HCT116 (cell line): ENCODE results near the gene STAG1. TPM values are rescaled to one million over a fixed set of nuclear protein-coding genes. Genes with fewer than 3 reads are reported as not detected.
"Not testable (repeated sequence)": the region's sequence is repeated elsewhere in the genome, so short reads cannot be mapped to it uniquely, and the experiment has no call there.

Experiments
- ATAC-seq: fragments of 200-7000 bp; cut with Tn5 transposase; 2 replicates; pipeline ENCODE4 v1.9.1; 2020; ENCODE audit warnings: mild to moderate bottlenecking, moderate library complexity
- BruUV-seq: library from RNA; stranded (reverse); fragments of 400-500 nt; replicated peaks from 2 replicates; lab custom pipeline; 2021; lab: Mats Ljungman, UMichigan
- CTCF ChIA-PET: fragments of 300-600 bp; sonication (Branson Sonifier 250); formaldehyde crosslinking; loops from one replicate; lab custom pipeline; 2021; ENCODE audit warnings: antibody characterized with exemption; lab: Charles Lee
- POLR2A ChIA-PET: fragments of 300-600, 350-600 bp; sonication (Branson Sonifier 250); formaldehyde crosslinking; loops from one replicate; lab custom pipeline; 2021; ENCODE audit warnings: antibody characterized with exemption; lab: Charles Lee
- RAD21 ChIA-PET, 2 experiments: fragments of 300-600 bp; sonication (Branson Sonifier 250); formaldehyde crosslinking; loops; one replicate each; lab custom pipeline; 2023; ENCODE audit warnings: low total read pairs in 2 of 2; ENCODE audit not compliant: uncharacterized antibody in 2 of 2, unreplicated experiment in 2 of 2, low non-redundant PET in 1 of 2; lab: Charles Lee
- DNase-seq: peaks from one replicate; pipeline ENCODE4 v3.0.0-alpha.2; 2010; ENCODE audit warnings: low read depth, low spot score
- H2AFZ ChIP-seq: fragments of 200-600 bp; shearing (Covaris generic), sonication (generic); 2 replicates; pipeline ENCODE4 v1.6.1; 2017; ENCODE audit warnings: low read depth, mixed run types, mixed read lengths, antibody characterized with exemption, low read length; ENCODE audit not compliant: poor library complexity, severe bottlenecking
- H3K27ac ChIP-seq: 2 replicates; pipeline ENCODE4 v1.5.1; 2012; ENCODE audit warnings: low read depth, low read length
- H3K27me3 ChIP-seq: fragments of 200-600 bp; sonication (generic); 2 replicates; pipeline ENCODE4 v1.6.1; 2016; ENCODE audit warnings: mixed run types, low read length, mixed read lengths; ENCODE audit not compliant: insufficient read depth
- H3K36me3 ChIP-seq, 2 experiments: fragments of 200-500 bp in 1 of 2; fragments of 200-600 bp in 1 of 2; sonication (Bioruptor generic) in 1 of 2; sonication (generic) in 1 of 2; 2 replicates each; pipeline versions ENCODE4 v1.5.1 to v1.6.1; 2014 to 2016; ENCODE audit warnings: low read length in 2 of 2, inconsistent platforms in 1 of 2, mixed read lengths in 1 of 2, mixed run types in 1 of 2; ENCODE audit not compliant: insufficient read depth in 2 of 2, control insufficient read depth in 1 of 2
- H3K4me1 ChIP-seq, 2 experiments: fragments of 200-600 bp in 1 of 2; sonication (generic) in 1 of 2; 2 replicates each; pipeline versions ENCODE4 v1.5.1 to v1.6.1; 2012 to 2017; ENCODE audit warnings: low read length in 2 of 2, inconsistent platforms in 1 of 2, mild to moderate bottlenecking in 1 of 2, mixed read lengths in 1 of 2, mixed run types in 1 of 2, moderate library complexity in 1 of 2; ENCODE audit not compliant: insufficient read depth in 2 of 2, control insufficient read depth in 1 of 2
- H3K4me2 ChIP-seq: fragments of 200-600 bp; sonication (generic); 2 replicates; pipeline ENCODE4 v1.6.1; 2017; ENCODE audit warnings: mixed run types, low read length, mixed read lengths
- H3K4me3 ChIP-seq, 2 experiments: fragments of 200-600 bp in 1 of 2; sonication (generic) in 1 of 2; replicated peaks in 1 of 2; 2 replicates each; pipeline ENCODE4 v1.5.1; 2011 to 2016; ENCODE audit warnings: low read length in 2 of 2, control low read depth in 1 of 2, low read depth in 1 of 2, mild to moderate bottlenecking in 1 of 2, mixed read lengths in 1 of 2, mixed run types in 1 of 2
- H3K79me2 ChIP-seq: fragments of 200-600 bp; sonication (generic); 2 replicates; pipeline ENCODE4 v1.6.1; 2017; ENCODE audit warnings: mild to moderate bottlenecking, mixed run types, low read length, moderate library complexity, mixed read lengths; ENCODE audit not compliant: insufficient read depth
- H3K9ac ChIP-seq: fragments of 200-600 bp; sonication (generic); 2 replicates; pipeline ENCODE4 v1.6.1; 2016; ENCODE audit warnings: low read length, mixed read lengths
- H3K9me2 ChIP-seq: fragments of 200-600 bp; sonication (generic), shearing (Covaris generic); 2 replicates; pipeline ENCODE4 v1.6.1; 2017; ENCODE audit warnings: mixed run types, mild to moderate bottlenecking, moderate library complexity; ENCODE audit not compliant: insufficient read depth
- H3K9me3 ChIP-seq, 2 experiments: fragments of 200-500 bp in 1 of 2; fragments of 200-600 bp in 1 of 2; sonication (Bioruptor generic) in 1 of 2; sonication (generic) in 1 of 2; 2 replicates each; pipeline ENCODE4 v1.6.1; 2014 to 2017; ENCODE audit warnings: low read length in 2 of 2, mixed read lengths in 2 of 2, inconsistent platforms in 1 of 2, low read depth in 1 of 2, mild to moderate bottlenecking in 1 of 2, mixed run types in 1 of 2, moderate library complexity in 1 of 2; ENCODE audit not compliant: control insufficient read depth in 1 of 2, insufficient read depth in 1 of 2
- H4K20me1 ChIP-seq: fragments of 200-600 bp; sonication (generic), shearing (Covaris generic); 2 replicates; pipeline ENCODE4 v1.6.1; 2017; ENCODE audit warnings: mixed run types, mild to moderate bottlenecking, moderate library complexity; ENCODE audit not compliant: insufficient read depth
- CBX3 ChIP-seq: IDR thresholded peaks from 2 replicates; pipeline ENCODE4 v1.6.1; 2012; ENCODE audit warnings: low read depth
- CEBPB ChIP-seq: IDR thresholded peaks from 2 replicates; pipeline ENCODE4 v1.6.1; 2012; ENCODE audit warnings: low read depth
- RAD21 ChIP-seq: IDR thresholded peaks from 2 replicates; pipeline ENCODE4 v1.6.1; 2012; ENCODE audit warnings: low read depth, mild to moderate bottlenecking
- SIN3A ChIP-seq: IDR thresholded peaks from 2 replicates; pipeline ENCODE4 v1.6.1; 2012; ENCODE audit warnings: low read depth
- ZFX ChIP-seq: fragments of 450-650 bp; IDR thresholded peaks from 2 replicates; pipeline ENCODE4 v1.6.1; 2017
- intact Hi-C: fragments of 100-400 bp; cut with micrococcal nuclease; formaldehyde crosslinking; loops from 2 replicates; pipeline ENCODE4 v1.10.0; 2022
- total RNA-seq: library from RNA; stranded (reverse); gene quantifications from one replicate; pipeline ENCODE4 v1.2.1, GENCODE V29; 2021; ENCODE audit not compliant: unreplicated experiment
- TF ChIP-seq, protein P1 (sequence below), 3 experiments: fragments of 200-600 bp in 1 of 3; sonication (generic) in 1 of 3; IDR thresholded peaks in 2 of 3; conservative IDR thresholded peaks in 1 of 3; 2 replicates each; pipeline ENCODE4 v1.5.1; 2012 to 2017; ENCODE audit warnings: low read depth in 2 of 3, low read length in 2 of 3, antibody characterized with exemption in 1 of 3, borderline replicate concordance in 1 of 3, control low read depth in 1 of 3, mild to moderate bottlenecking in 1 of 3, mixed read lengths in 1 of 3, mixed run types in 1 of 3, moderate library complexity in 1 of 3; ENCODE audit not compliant: insufficient read depth in 1 of 3
- TF ChIP-seq, protein P2 (sequence below): IDR thresholded peaks from 2 replicates; pipeline ENCODE4 v1.6.1; 2012; ENCODE audit warnings: low read depth
- TF ChIP-seq, protein P3 (sequence below): IDR thresholded peaks from 2 replicates; pipeline ENCODE4 v1.6.1; 2011; ENCODE audit warnings: mild to moderate bottlenecking, low read length, moderate library complexity; ENCODE audit not compliant: insufficient replicate concordance; ENCODE audit errors: extremely low read depth
- TF ChIP-seq, protein P4 (sequence below): IDR thresholded peaks from 2 replicates; pipeline ENCODE4 v1.6.1; 2012

The STAG1 gene
- total RNA-seq, 1 experiment from 2014 or later: 29.4 TPM

DNA sequence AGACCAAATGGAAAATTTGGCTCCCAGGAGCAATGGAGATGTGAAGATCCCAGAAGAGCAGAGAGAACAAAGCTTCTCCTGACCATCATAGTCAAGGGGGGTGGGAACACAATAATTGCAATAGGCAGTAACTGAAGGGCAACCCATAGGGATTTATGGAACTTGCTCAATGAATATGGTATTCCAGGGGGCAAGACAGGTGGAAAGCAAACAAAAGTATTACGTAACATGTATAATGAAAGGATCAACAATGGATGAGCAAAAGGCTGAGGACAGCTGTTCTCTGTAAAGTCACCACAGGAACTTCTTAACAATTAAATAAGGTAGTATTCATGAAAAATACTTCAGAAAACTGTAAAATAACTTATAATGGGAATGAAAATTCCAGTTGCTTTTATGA is 275.9 kb downstream of the STAG1 start:
- Histone ChIP-seq H3K9me3 (no peaks in the 10 kb centered on the region), H2AFZ (no peak overlapping the region), H3K9me2 (no peaks in the 10 kb centered on the region), H3K4me3 (no peak overlapping the region), H3K4me1 (no peaks in the 10 kb centered on the region), H3K79me2 (no peaks in the 10 kb centered on the region), H3K36me3 (no peaks in the 10 kb centered on the region; a peak in 1 of 4 replicates), H3K9ac (no peak overlapping the region), H4K20me1 (no peaks in the 10 kb centered on the region), H3K27me3 (no peaks in the 10 kb centered on the region), H3K27ac (no peak overlapping the region), H3K4me2 (no peak overlapping the region)
- ChIA-PET POLR2A (no interaction called here), RAD21 (no interaction called here), CTCF (no interaction called here)
- DNase-seq (no peak), ATAC-seq (no peak)
- TF ChIP-seq, protein P1, sequence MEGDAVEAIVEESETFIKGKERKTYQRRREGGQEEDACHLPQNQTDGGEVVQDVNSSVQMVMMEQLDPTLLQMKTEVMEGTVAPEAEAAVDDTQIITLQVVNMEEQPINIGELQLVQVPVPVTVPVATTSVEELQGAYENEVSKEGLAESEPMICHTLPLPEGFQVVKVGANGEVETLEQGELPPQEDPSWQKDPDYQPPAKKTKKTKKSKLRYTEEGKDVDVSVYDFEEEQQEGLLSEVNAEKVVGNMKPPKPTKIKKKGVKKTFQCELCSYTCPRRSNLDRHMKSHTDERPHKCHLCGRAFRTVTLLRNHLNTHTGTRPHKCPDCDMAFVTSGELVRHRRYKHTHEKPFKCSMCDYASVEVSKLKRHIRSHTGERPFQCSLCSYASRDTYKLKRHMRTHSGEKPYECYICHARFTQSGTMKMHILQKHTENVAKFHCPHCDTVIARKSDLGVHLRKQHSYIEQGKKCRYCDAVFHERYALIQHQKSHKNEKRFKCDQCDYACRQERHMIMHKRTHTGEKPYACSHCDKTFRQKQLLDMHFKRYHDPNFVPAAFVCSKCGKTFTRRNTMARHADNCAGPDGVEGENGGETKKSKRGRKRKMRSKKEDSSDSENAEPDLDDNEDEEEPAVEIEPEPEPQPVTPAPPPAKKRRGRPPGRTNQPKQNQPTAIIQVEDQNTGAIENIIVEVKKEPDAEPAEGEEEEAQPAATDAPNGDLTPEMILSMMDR (IDR thresholded peaks at IDR 0.05 in 2 of 3, conservative IDR thresholded peaks at IDR 0.05 in 1 of 3; ENCODE audit: borderline replicate concordance in 1 of 3, insufficient read depth in 1 of 3, low read depth in 2 of 3, low read length in 2 of 3): no peak
- TF ChIP-seq RAD21: no peak
- TF ChIP-seq, protein P2, sequence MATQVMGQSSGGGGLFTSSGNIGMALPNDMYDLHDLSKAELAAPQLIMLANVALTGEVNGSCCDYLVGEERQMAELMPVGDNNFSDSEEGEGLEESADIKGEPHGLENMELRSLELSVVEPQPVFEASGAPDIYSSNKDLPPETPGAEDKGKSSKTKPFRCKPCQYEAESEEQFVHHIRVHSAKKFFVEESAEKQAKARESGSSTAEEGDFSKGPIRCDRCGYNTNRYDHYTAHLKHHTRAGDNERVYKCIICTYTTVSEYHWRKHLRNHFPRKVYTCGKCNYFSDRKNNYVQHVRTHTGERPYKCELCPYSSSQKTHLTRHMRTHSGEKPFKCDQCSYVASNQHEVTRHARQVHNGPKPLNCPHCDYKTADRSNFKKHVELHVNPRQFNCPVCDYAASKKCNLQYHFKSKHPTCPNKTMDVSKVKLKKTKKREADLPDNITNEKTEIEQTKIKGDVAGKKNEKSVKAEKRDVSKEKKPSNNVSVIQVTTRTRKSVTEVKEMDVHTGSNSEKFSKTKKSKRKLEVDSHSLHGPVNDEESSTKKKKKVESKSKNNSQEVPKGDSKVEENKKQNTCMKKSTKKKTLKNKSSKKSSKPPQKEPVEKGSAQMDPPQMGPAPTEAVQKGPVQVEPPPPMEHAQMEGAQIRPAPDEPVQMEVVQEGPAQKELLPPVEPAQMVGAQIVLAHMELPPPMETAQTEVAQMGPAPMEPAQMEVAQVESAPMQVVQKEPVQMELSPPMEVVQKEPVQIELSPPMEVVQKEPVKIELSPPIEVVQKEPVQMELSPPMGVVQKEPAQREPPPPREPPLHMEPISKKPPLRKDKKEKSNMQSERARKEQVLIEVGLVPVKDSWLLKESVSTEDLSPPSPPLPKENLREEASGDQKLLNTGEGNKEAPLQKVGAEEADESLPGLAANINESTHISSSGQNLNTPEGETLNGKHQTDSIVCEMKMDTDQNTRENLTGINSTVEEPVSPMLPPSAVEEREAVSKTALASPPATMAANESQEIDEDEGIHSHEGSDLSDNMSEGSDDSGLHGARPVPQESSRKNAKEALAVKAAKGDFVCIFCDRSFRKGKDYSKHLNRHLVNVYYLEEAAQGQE: no peak
- TF ChIP-seq, protein P3, sequence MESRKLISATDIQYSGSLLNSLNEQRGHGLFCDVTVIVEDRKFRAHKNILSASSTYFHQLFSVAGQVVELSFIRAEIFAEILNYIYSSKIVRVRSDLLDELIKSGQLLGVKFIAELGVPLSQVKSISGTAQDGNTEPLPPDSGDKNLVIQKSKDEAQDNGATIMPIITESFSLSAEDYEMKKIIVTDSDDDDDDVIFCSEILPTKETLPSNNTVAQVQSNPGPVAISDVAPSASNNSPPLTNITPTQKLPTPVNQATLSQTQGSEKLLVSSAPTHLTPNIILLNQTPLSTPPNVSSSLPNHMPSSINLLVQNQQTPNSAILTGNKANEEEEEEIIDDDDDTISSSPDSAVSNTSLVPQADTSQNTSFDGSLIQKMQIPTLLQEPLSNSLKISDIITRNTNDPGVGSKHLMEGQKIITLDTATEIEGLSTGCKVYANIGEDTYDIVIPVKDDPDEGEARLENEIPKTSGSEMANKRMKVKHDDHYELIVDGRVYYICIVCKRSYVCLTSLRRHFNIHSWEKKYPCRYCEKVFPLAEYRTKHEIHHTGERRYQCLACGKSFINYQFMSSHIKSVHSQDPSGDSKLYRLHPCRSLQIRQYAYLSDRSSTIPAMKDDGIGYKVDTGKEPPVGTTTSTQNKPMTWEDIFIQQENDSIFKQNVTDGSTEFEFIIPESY: no peak
- TF ChIP-seq CBX3: no peak
- TF ChIP-seq, protein P4, sequence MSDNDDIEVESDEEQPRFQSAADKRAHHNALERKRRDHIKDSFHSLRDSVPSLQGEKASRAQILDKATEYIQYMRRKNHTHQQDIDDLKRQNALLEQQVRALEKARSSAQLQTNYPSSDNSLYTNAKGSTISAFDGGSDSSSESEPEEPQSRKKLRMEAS: no peak
- TF ChIP-seq SIN3A: no peak
- no peak for TF ChIP-seq CEBPB
- no peak for TF ChIP-seq ZFX
- no TSS peak for BruUV-seq
- intact Hi-C loops: no loop called here

DNA sequence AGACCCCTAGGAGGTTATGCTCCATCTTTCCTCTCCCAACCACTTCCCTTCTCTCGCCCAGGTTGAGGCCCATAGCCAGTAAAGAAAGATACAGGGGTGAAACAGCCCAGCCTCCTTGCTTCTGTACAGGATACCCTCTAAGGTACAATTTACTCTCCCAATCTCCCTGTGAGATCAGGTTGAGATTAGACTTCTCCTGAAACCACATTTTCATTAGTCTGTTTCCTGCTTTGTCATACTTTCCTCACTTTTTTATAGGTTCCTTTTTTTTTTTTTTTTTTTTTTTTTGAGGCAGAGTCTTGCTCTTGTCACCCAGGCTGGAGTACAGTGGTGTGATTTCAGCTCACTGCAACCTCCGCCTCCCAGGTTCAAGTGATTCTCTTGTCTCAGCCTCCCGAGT is 277.3 kb downstream of the STAG1 start:
- H3K9ac ChIP-seq, BruUV-seq, DNase-seq, H2AFZ ChIP-seq, H3K9me3 ChIP-seq, intact Hi-C loops, RAD21 ChIA-PET, H3K4me2 ChIP-seq, POLR2A ChIA-PET, H3K27me3 ChIP-seq, ATAC-seq, H3K9me2 ChIP-seq, H4K20me1 ChIP-seq, H3K27ac ChIP-seq, H3K36me3 ChIP-seq, H3K79me2 ChIP-seq, H3K4me1 ChIP-seq, H3K4me3 ChIP-seq, CTCF ChIA-PET: not testable (repeated sequence)
